ENCODE data around the gene C13orf42. TPM values are rescaled to one million over a fixed set of nuclear protein-coding genes. Genes with fewer than 3 reads are reported as not detected.

The C13orf42 gene
- polyA plus RNA-seq, 2 of the 4 experiments (the other 2 are of a cell fraction): not detected

DNA sequence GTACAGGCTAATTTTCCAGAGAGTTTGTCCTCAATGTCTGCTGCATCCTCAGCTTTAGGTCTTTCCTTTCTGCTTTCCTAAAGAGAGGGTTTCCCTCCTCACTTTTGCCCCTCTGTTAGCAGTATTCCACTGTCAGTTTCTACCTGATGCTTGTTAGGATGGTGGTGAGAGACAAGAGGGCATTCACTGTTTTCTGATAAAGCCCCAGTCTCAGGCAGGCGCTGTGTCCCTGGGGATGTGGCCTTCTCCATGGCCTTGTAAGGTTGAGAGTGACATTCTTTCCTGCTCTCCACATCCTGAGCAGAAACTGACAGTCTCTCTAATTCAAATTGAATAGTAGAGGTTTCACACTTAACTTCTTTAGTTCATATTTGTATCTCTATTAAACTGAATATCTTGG, 14.9 kb downstream of the C13orf42 start:
- DNase-seq (ENCODE audit: low read depth in 1 of 2, low spot score in 1 of 2): no peak
- no peak for ATAC-seq
- no peak overlapping the region for H3K4me2 ChIP-seq
- no peaks in the 10 kb centered on the region for H3K4me1 ChIP-seq
- ChIA-PET POLR2A (no interaction called here), CTCF (no interaction called here)
- TF ChIP-seq KDM1A (IDR thresholded peaks at IDR 0.05; ENCODE audit: low read depth): no peak
- TF ChIP-seq, protein P1, sequence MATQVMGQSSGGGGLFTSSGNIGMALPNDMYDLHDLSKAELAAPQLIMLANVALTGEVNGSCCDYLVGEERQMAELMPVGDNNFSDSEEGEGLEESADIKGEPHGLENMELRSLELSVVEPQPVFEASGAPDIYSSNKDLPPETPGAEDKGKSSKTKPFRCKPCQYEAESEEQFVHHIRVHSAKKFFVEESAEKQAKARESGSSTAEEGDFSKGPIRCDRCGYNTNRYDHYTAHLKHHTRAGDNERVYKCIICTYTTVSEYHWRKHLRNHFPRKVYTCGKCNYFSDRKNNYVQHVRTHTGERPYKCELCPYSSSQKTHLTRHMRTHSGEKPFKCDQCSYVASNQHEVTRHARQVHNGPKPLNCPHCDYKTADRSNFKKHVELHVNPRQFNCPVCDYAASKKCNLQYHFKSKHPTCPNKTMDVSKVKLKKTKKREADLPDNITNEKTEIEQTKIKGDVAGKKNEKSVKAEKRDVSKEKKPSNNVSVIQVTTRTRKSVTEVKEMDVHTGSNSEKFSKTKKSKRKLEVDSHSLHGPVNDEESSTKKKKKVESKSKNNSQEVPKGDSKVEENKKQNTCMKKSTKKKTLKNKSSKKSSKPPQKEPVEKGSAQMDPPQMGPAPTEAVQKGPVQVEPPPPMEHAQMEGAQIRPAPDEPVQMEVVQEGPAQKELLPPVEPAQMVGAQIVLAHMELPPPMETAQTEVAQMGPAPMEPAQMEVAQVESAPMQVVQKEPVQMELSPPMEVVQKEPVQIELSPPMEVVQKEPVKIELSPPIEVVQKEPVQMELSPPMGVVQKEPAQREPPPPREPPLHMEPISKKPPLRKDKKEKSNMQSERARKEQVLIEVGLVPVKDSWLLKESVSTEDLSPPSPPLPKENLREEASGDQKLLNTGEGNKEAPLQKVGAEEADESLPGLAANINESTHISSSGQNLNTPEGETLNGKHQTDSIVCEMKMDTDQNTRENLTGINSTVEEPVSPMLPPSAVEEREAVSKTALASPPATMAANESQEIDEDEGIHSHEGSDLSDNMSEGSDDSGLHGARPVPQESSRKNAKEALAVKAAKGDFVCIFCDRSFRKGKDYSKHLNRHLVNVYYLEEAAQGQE (IDR thresholded peaks at IDR 0.05): no peak
- TF ChIP-seq NFE2L2 (conservative IDR thresholded peaks at IDR 0.05; ENCODE audit: low read length): no peak
- no peak for TF ChIP-seq HMGXB4 (CRISPR knock-in tag; IDR thresholded peaks at IDR 0.05; ENCODE audit: borderline replicate concordance)
- TF ChIP-seq, protein P2, sequence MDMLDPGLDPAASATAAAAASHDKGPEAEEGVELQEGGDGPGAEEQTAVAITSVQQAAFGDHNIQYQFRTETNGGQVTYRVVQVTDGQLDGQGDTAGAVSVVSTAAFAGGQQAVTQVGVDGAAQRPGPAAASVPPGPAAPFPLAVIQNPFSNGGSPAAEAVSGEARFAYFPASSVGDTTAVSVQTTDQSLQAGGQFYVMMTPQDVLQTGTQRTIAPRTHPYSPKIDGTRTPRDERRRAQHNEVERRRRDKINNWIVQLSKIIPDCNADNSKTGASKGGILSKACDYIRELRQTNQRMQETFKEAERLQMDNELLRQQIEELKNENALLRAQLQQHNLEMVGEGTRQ (IDR thresholded peaks at IDR 0.05): no peak
- no peak for TF ChIP-seq RAD21 (conservative IDR thresholded peaks at IDR 0.05 in 1 of 2, IDR thresholded peaks at IDR 0.05 in 1 of 2)
- TF ChIP-seq CTCF (IDR thresholded peaks at IDR 0.05): no peak
- TF ChIP-seq RCOR1 (IDR thresholded peaks at IDR 0.05; ENCODE audit: low read depth, low read length): no peak
- no peaks in the 10 kb centered on the region for H3K9me3 ChIP-seq
- WGBS (ENCODE audit: missing lambda C conversion rate): 43% methylated on average over 1 of the region's 1 CpG
- H3K4me3 ChIP-seq: no peak overlapping the region
- no peak overlapping the region for H3K27ac ChIP-seq
- FAIRE-seq: no peak

- FAIRE-seq: no peak
- Histone ChIP-seq H3K9me3 (no peaks in the 10 kb centered on the region), H3K4me2 (no peak overlapping the region), H3K4me3 (no peak overlapping the region), H3K27ac (no peak overlapping the region), H3K4me1 (no peaks in the 10 kb centered on the region)
- no peak for TF ChIP-seq HMGXB4 (CRISPR knock-in tag; IDR thresholded peaks at IDR 0.05; ENCODE audit: borderline replicate concordance)
- no peak for TF ChIP-seq HOXB13 (CRISPR knock-in tag; IDR thresholded peaks at IDR 0.05; ENCODE audit: low read depth)
- no peak for ATAC-seq
- 75% methylated on average over 4 of the region's 4 CpGs for WGBS (ENCODE audit: missing lambda C conversion rate)
- DNase-seq (ENCODE audit: low read depth in 1 of 2, low spot score in 1 of 2): no peak
- CTCF ChIA-PET: no interaction called here
- POLR2A ChIA-PET: no interaction called here
These were observed 17.5 kb downstream of the C13orf42 start for GRCh38 chr13:51093574-51093973.

DNA sequence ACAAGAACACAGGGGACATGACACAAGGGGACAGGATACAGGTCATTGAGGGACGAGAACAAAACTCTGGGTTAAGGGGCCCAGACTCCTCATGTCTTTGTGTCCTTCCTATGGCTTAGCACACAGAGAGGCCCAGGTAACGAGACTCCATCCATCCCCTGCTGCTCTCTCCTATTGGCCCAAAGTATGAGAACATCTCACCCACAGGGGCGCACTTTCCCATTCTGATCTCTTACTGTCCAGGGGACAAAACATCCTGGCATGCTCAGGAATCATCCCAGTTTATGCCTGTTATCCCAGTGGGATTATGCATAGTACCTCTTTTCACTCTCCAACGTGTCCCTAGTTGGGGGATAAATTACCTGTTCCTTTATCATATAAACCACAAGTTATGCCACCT, 19.2 kb downstream of the C13orf42 start:
- ChIA-PET CTCF (no interaction called here), POLR2A (no interaction called here)
- no peak for DNase-seq (ENCODE audit: low read depth in 1 of 2, low spot score in 1 of 2)
- no peak overlapping the region for H3K4me3 ChIP-seq
- 30% methylated on average over 4 of the region's 4 CpGs for WGBS (ENCODE audit: missing lambda C conversion rate)
- H3K4me2 ChIP-seq: no peak overlapping the region
- H3K9me3 ChIP-seq: no peaks in the 10 kb centered on the region
- ATAC-seq: no peak
- FAIRE-seq: no peak
- H3K27ac ChIP-seq: no peak overlapping the region
- no peaks in the 10 kb centered on the region for H3K4me1 ChIP-seq
- TF ChIP-seq ZSCAN20 (CRISPR knock-in tag; IDR thresholded peaks at IDR 0.05): no peak
- no peak for TF ChIP-seq JUNB (IDR thresholded peaks at IDR 0.05)
- TF ChIP-seq EP300 (IDR thresholded peaks at IDR 0.05): no peak
- no peak for TF ChIP-seq GATA3 (IDR thresholded peaks at IDR 0.05; ENCODE audit: borderline replicate concordance)
- no peak for TF ChIP-seq NR3C1 (IDR thresholded peaks at IDR 0.05)
- TF ChIP-seq, protein P1 (IDR thresholded peaks at IDR 0.05): no peak
- TF ChIP-seq ATOH8 (CRISPR knock-in tag; IDR thresholded peaks at IDR 0.05; ENCODE audit: low read depth): no peak
- TF ChIP-seq, protein P3, sequence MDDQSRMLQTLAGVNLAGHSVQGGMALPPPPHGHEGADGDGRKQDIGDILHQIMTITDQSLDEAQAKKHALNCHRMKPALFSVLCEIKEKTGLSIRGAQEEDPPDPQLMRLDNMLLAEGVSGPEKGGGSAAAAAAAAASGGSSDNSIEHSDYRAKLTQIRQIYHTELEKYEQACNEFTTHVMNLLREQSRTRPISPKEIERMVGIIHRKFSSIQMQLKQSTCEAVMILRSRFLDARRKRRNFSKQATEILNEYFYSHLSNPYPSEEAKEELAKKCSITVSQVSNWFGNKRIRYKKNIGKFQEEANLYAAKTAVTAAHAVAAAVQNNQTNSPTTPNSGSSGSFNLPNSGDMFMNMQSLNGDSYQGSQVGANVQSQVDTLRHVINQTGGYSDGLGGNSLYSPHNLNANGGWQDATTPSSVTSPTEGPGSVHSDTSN (IDR thresholded peaks at IDR 0.05): no peak
